Mammary epithelial cell (primary cell): ENCODE data around the gene SARS2.

Experiments used
- CTCF ChIP-seq, 2 donors: IDR thresholded peaks in 1 of 2; conservative IDR thresholded peaks in 1 of 2; 2 replicates each; pipeline ENCODE4 v1.5.1; 2011 to 2012; ENCODE audit warnings: inconsistent platforms in 2 of 2, low read length in 2 of 2, mild to moderate bottlenecking in 2 of 2, control low read depth in 1 of 2, low read depth in 1 of 2; ENCODE audit not compliant: insufficient read depth in 1 of 2; ENCODE audit errors: extremely low read depth in 1 of 2
- EZH2 ChIP-seq: IDR thresholded peaks from 2 replicates; pipeline ENCODE4 v1.6.1; 2012; ENCODE audit warnings: low read length, inconsistent platforms, borderline replicate concordance

- TF ChIP-seq CTCF (conservative IDR thresholded peaks at IDR 0.05 in 1 of 2, IDR thresholded peaks at IDR 0.05 in 1 of 2; ENCODE audit: extremely low read depth in 1 of 2, insufficient read depth in 1 of 2, low read depth in 1 of 2, low read length in 2 of 2) (no peak), EZH2 (no peak)
Measured at GRCh38 chr19:38888876-38889275, 41.7 kb downstream of the SARS2 start.
